Right ventricle myocardium superior (tissue), 1 donor: ENCODE results near the gene LPA. TPM values are rescaled to one million over a fixed set of nuclear protein-coding genes. Genes with fewer than 3 reads are reported as not detected.
"Not testable (repeated sequence)": the region's sequence is repeated elsewhere in the genome, so short reads cannot be mapped to it uniquely, and the experiment has no call there.

Experiments
- ATAC-seq: fragments of 200-7000 bp; cut with Tn5 transposase; one replicate; pipeline ENCODE4 v1.9.1; 2020; ENCODE audit warnings: mild to moderate bottlenecking; ENCODE audit not compliant: poor library complexity
- DNase-seq: peaks from one replicate; pipeline ENCODE4 v3.0.0-alpha.2; 2020
- intact Hi-C: fragments of 100-400 bp; cut with DNase I; formaldehyde crosslinking; loops from one replicate; pipeline ENCODE4 v1.11.2; 2022
- total RNA-seq: library from RNA; stranded (reverse); fragmentation: NEBNext Ultra II Directional; extraction: Animal tissue kit (Norgen Biotek cat#: 25700); gene quantifications from one replicate; pipeline ENCODE4 v1.2.1, GENCODE V29; 2021
- donor health status: DM: no; HTN: yes; CAD: no; lungs with severe emphysema.

Gene LPA
- total RNA-seq, 1 donor from 2014 or later = not detected

- DNase-seq, ATAC-seq, intact Hi-C loops: not testable (repeated sequence)
Observed at GRCh38 chr6:160529524-160529923, 134.6 kb downstream of the LPA start.

DNA sequence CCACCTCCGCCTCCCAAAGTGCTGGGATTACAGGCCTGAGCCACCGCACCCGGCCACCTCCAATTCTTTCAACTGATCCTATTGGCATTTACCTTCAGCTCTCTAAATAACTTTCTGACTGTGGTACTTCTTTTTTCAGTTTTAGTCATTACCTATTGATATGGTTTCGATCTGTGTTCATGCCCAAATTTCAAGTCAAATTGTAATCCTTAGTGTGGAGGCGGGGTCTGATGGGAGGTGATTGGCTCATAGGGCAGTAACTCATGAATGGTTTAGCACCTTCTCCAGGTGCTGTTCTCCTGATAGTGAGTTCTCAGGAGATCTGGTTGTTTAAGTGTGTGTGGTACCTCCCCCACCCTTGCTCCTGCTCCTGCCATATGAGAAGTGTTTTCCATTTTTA lies 140.9 kb downstream of the LPA start:
- DNase-seq (no peak), ATAC-seq (no peak)
- intact Hi-C loops = no loop called here

GRCh38 chr6:160520043-160520904 lies 143.8 kb downstream of the LPA start:
- DNase-seq = peak; percentile 86
- ATAC-seq = peak; percentile 97
- intact Hi-C loops = no loop called here

- DNase-seq = no peak
- ATAC-seq = peak; percentile 3
- intact Hi-C loops = no loop called here
Observed at GRCh38 chr6:160519603-160520042, 144.5 kb downstream of the LPA start.

DNA sequence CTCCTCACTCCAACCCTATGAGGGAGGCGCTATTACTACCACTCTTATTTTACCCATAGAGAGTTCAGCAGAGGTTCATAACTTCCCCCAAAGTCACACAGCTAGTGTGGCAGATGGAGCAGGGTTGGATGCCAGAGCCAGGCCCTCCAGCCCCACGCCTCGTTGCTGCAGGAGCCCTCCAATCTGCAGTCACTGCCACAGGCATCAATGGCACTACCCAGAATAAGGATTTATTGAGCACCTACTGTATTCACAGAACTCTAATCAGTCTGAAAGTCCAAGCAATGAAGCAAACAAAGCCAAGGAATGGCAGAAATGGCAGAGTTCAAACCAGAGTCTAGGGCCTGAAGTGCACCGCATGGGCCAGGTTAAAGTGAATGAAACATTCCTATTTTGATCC lies 144.9 kb downstream of the LPA start:
- DNase-seq (no peak), ATAC-seq (no peak)
- intact Hi-C loops = no loop called here

GRCh38 chr6:160513836-160514235 lies 150.2 kb downstream of the LPA start:
- intact Hi-C loops = no loop called here
- DNase-seq (no peak), ATAC-seq (no peak)

DNA sequence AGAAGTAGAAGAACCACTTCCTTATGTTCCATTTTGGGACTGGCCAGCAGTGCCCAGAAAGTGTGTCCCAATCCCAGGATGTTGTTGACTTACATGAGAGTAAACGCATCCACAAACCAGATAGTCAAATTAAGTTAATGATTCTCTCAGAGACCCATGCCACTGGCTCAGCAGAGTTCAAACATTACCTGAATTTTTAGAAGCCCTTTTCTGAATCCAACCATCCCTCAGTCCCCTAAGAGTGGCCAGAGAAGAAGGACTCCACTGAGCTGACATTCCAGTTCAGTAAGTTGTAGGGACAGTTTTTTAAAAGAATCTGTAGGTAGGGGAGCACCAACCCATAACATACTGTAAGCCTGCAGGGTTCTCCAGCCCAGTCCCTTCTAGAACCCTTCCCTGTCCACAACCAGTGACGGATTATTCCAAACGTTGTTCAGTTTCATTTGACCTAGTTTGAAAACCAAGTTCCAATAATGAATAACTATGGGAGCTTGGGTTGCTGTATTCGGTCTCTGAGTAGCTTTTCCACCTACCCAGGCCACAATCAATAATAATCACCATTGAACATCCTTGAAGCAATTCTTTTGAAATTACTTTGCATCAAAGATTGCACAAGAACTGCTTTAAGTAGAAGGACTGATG lies 153.0 kb downstream of the LPA start:
- DNase-seq (no peak), ATAC-seq (no peak)
- intact Hi-C loops = no loop called here

GRCh38 chr6:160510199-160510598 lies 153.9 kb downstream of the LPA start:
- no peak for ATAC-seq

GRCh38 chr6:160509610-160510009 lies 154.5 kb downstream of the LPA start:
- intact Hi-C loops = no loop called here
- DNase-seq (no peak), ATAC-seq (no peak)

More at GRCh38 chr6:160510199-160510598, 153.9 kb downstream of the LPA start:
- intact Hi-C loops = no loop called here
- no peak for DNase-seq

DNA sequence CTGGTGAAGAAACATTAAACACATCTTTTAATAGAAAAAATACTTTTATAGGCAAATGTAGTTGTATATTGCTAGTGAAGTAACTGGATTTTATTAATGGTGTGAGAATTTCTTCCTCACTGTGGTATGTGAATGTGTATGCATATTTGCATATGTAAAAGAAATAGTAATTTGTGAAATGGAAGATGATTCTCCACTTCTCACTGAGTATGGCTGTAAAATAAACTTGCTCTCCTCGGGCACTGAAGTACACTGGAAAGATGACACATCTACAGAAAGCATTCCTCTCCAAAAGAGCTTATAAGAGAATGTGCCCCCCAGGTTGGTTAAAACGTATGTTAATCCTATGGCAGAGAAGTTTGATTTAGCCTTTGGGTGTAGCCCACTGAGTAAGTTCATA lies 155.5 kb downstream of the LPA start:
- intact Hi-C loops = no loop called here
- ATAC-seq (no peak), DNase-seq (no peak)

GRCh38 chr6:160507420-160507819 lies 156.7 kb downstream of the LPA start:
- ATAC-seq = no peak
- intact Hi-C loops = no loop called here
- DNase-seq = no peak

- DNase-seq (no peak), ATAC-seq (no peak)
- intact Hi-C loops = no loop called here
Observed at GRCh38 chr6:160505970-160506369, 158.1 kb downstream of the LPA start.

- no peak for DNase-seq
- intact Hi-C loops = no loop called here
- ATAC-seq = no peak
Observed at GRCh38 chr6:160500639-160501038, 163.4 kb downstream of the LPA start.

- no peak for DNase-seq
- no peak for ATAC-seq
- intact Hi-C loops = no loop called here
Observed at GRCh38 chr6:160494576-160494975, 169.5 kb downstream of the LPA start.

- ATAC-seq (no peak), DNase-seq (no peak)
- intact Hi-C loops = no loop called here
Observed at GRCh38 chr6:160489091-160489490, 175.0 kb downstream of the LPA start.

DNA sequence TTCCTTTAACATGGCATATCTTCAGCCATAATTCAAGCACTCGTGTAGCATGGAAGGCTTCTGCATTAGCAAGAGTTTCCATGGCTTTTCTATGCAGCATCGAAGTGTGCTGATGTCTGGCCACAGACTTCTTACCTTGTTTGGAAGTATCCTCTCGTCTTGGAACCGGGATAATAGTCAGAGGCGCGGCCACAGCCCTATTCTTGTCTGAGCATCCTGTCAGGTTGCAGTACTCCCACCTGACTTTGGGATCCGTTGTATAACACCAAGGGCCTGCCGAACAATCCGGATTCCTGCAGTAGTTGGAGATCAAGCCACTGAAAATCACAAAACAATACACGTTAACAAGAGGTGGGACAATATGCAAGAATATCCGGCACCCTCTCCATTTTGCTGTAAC lies 177.0 kb downstream of the LPA start:
- ATAC-seq (no peak), DNase-seq (no peak)
- intact Hi-C loops = no loop called here
